CD14-positive monocyte (primary cell): ENCODE data around the gene PKD2L1. TPM values are rescaled to one million over a fixed set of nuclear protein-coding genes. Genes with fewer than 3 reads are reported as not detected.
A peak's percentile ranks its signal among the peaks of the same experiment; 100 is the strongest.

Experiments used
- DNase-seq, 3 donors: peaks; one replicate each; pipeline ENCODE4 v3.0.0-alpha.2; 2011 to 2022
- H2AFZ ChIP-seq: 2 replicates; pipeline ENCODE4 v1.6.0; 2012; ENCODE audit warnings: mild to moderate bottlenecking, low read depth, low read length, inconsistent platforms; ENCODE audit not compliant: insufficient read depth, poor library complexity, severe bottlenecking
- H3K27ac ChIP-seq, 2 donors: 1 replicate in 1 of 2; 2 replicates in 1 of 2; pipeline ENCODE4 v1.5.1; 2012 to 2013; ENCODE audit warnings: low read length in 2 of 2, control low read depth in 1 of 2, inconsistent platforms in 1 of 2, low read depth in 1 of 2, mild to moderate bottlenecking in 1 of 2
- H3K27me3 ChIP-seq, 2 donors: one replicate each; pipeline versions ENCODE4 v1.6.0 to v1.6.1; 2011 to 2013; ENCODE audit warnings: low read length in 2 of 2; ENCODE audit not compliant: control insufficient read depth in 2 of 2, insufficient read depth in 2 of 2
- H3K36me3 ChIP-seq, 2 donors: replicated peaks in 1 of 2; 1 replicate in 1 of 2; 2 replicates in 1 of 2; pipeline versions ENCODE4 v1.5.1 to v1.6.1; 2012 to 2013; ENCODE audit warnings: low read length in 2 of 2, control low read depth in 1 of 2, inconsistent platforms in 1 of 2, mild to moderate bottlenecking in 1 of 2; ENCODE audit not compliant: insufficient read depth in 2 of 2, control insufficient read depth in 1 of 2
- H3K4me1 ChIP-seq, 2 donors: 1 replicate in 1 of 2; 2 replicates in 1 of 2; pipeline versions ENCODE4 v1.5.1 to v1.6.1; 2012 to 2013; ENCODE audit warnings: low read length in 2 of 2, control low read depth in 1 of 2, inconsistent platforms in 1 of 2, mild to moderate bottlenecking in 1 of 2, moderate library complexity in 1 of 2; ENCODE audit not compliant: insufficient read depth in 2 of 2, control insufficient read depth in 1 of 2
- H3K4me2 ChIP-seq: replicated peaks from 2 replicates; pipeline ENCODE3; 2012; ENCODE audit warnings: low read length, moderate library complexity, mild to moderate bottlenecking; ENCODE audit not compliant: poor library complexity, severe bottlenecking; ENCODE audit errors: extremely low read depth
- H3K4me3 ChIP-seq, 3 experiments: fragments of 200-600 bp in 1 of 3; sonication (generic) in 1 of 3; replicated peaks in 1 of 3; 1 replicate in 2 of 3; 2 replicates in 1 of 3; pipeline ENCODE4 v1.5.1; 2011 to 2013; ENCODE audit warnings: low read length in 3 of 3, mild to moderate bottlenecking in 3 of 3, control low read depth in 2 of 3, low read depth in 2 of 3, inconsistent platforms in 1 of 3, moderate library complexity in 1 of 3
- H3K79me2 ChIP-seq: 2 replicates; pipeline ENCODE4 v1.6.0; 2012; ENCODE audit warnings: mild to moderate bottlenecking, control low read depth, inconsistent platforms, low read length, moderate library complexity; ENCODE audit not compliant: insufficient read depth
- H3K9ac ChIP-seq: 2 replicates; pipeline ENCODE4 v1.6.0; 2017; ENCODE audit warnings: low read length, mild to moderate bottlenecking; ENCODE audit not compliant: insufficient read depth, poor library complexity, severe bottlenecking
- H3K9me3 ChIP-seq, 2 donors: replicated peaks in 1 of 2; 1 replicate in 1 of 2; 2 replicates in 1 of 2; pipeline versions ENCODE4 v1.5.1 to v1.6.1; 2012 to 2013; ENCODE audit warnings: low read length in 2 of 2, control low read depth in 1 of 2; ENCODE audit not compliant: control insufficient read depth in 1 of 2, insufficient read depth in 1 of 2
- H4K20me1 ChIP-seq: 2 replicates; pipeline ENCODE4 v1.6.0; 2012; ENCODE audit warnings: mild to moderate bottlenecking, low read length, control low read depth, moderate library complexity; ENCODE audit not compliant: insufficient read depth
- H3K27ac Mint-ChIP-seq, 7 donors: one replicate each; pipeline ENCODE4 v1.8.0; 2020; ENCODE audit warnings: mild to moderate bottlenecking in 7 of 7, mixed read lengths in 7 of 7, moderate library complexity in 6 of 7, inconsistent platforms in 2 of 7
- H3K27me3 Mint-ChIP-seq, 3 donors: one replicate each; pipeline ENCODE4 v1.8.0; 2021 to 2022; ENCODE audit warnings: low read depth in 3 of 3, mild to moderate bottlenecking in 3 of 3, mixed read lengths in 3 of 3, moderate library complexity in 3 of 3, inconsistent platforms in 1 of 3
- H3K36me3 Mint-ChIP-seq, 2 donors: one replicate each; pipeline ENCODE4 v1.8.0; 2020; ENCODE audit warnings: mixed read lengths in 2 of 2, inconsistent platforms in 1 of 2, mild to moderate bottlenecking in 1 of 2
- H3K4me1 Mint-ChIP-seq: one replicate; pipeline ENCODE4 v1.8.0; 2020; ENCODE audit warnings: mild to moderate bottlenecking, mixed read lengths
- H3K4me3 Mint-ChIP-seq, 2 donors: one replicate each; pipeline ENCODE4 v1.8.0; 2020; ENCODE audit warnings: mild to moderate bottlenecking in 2 of 2, mixed read lengths in 2 of 2, moderate library complexity in 1 of 2
- H3K9me3 Mint-ChIP-seq, 7 donors: one replicate each; pipeline ENCODE4 v1.8.0; 2020 to 2022; ENCODE audit warnings: mixed read lengths in 7 of 7, mild to moderate bottlenecking in 6 of 7, moderate library complexity in 6 of 7, inconsistent platforms in 2 of 7
- CTCF ChIP-seq: fragments of 200-600 bp; IDR thresholded peaks from one replicate; pipeline ENCODE4 v1.8.0; 2022; ENCODE audit warnings: antibody characterized with exemption, mild to moderate bottlenecking
- WGBS: methylation state at CpG from one replicate; pipeline ENCODE4 v1.1.5; 2013; ENCODE audit warnings: missing lambda C conversion rate; ENCODE audit not compliant: insufficient coverage; 5-methylcytosine and 5-hydroxymethylcytosine counted together
- intact Hi-C, 2 donors: fragments of 100-400 bp; cut with micrococcal nuclease; formaldehyde crosslinking; loops; one replicate each; pipeline versions ENCODE4 v1.15.0 to v1.15.1; 2023
- polyA plus RNA-seq, 3 donors: library from polyadenylated mRNA; depleted of rRNA in 1 of 3; unstranded in 2 of 3; stranded (reverse) in 1 of 3; fragments of 300-500 nt in 2 of 3; fragments of >200 nt in 1 of 3; fragmentation: Illumina TruSeq in 2 of 3; gene quantifications; 1 replicate in 2 of 3; 2 replicates in 1 of 3; pipeline ENCODE4 v1.2.3, GENCODE V29; 2012 to 2021

Gene PKD2L1
- polyA plus RNA-seq, 3 donors = 0.15 to 1.5 TPM; not detected in 1

- Mint-ChIP-seq H3K27ac (peak overlapping the region; percentile 76 to 93 (median 85)), H3K27me3 (no peaks in the 10 kb centered on the region), H3K9me3 (peaks cover 0 to 2% (median 0%) of the 10 kb centered on the region in 7 donors), H3K36me3 (peaks cover 43 to 61% of the 10 kb centered on the region in 2 donors), H3K4me3 (peak overlapping the region in 1 of 2 donors; percentile 60), H3K4me1 (peaks cover 45% of the 10 kb centered on the region)
- Histone ChIP-seq H3K27ac (peak overlapping the region; percentile 58 to 77), H3K4me3 (peak overlapping the region in 1 of 3 experiments; percentile 36), H4K20me1 (no peaks in the 10 kb centered on the region), H3K79me2 (peaks cover 18% of the 10 kb centered on the region), H3K9me3 (no peaks in the 10 kb centered on the region), H3K36me3 (peaks cover 32 to 38% of the 10 kb centered on the region in 2 donors), H3K9ac (no peak overlapping the region), H3K27me3 (no peaks in the 10 kb centered on the region), H3K4me2 (peak overlapping the region; percentile 52), H2AFZ (no peak overlapping the region), H3K4me1 (peaks cover 49 to 53% of the 10 kb centered on the region in 2 donors)
- WGBS = 100% methylated on average over 1 of the region's 3 CpGs
- no peak for TF ChIP-seq CTCF
- peak in 1 of 3 donors; percentile 33 for DNase-seq
- intact Hi-C loops = no loop called here
These were observed 75.8 kb downstream of the PKD2L1 start for GRCh38 chr10:100254191-100254590.

- intact Hi-C loops = no loop called here
- no peaks in the 10 kb centered on the region for H4K20me1 ChIP-seq
These were observed 77.0 kb downstream of the PKD2L1 start for GRCh38 chr10:100253041-100253440.

More at GRCh38 chr10:100253041-100253440, 77.0 kb downstream of the PKD2L1 start:
- H3K27me3 Mint-ChIP-seq = no peaks in the 10 kb centered on the region
- H3K4me3 Mint-ChIP-seq = no peak overlapping the region
- no peak overlapping the region for H3K4me3 ChIP-seq
- H3K4me1 ChIP-seq = peaks cover 49 to 53% of the 10 kb centered on the region in 2 donors
- no peak overlapping the region for H3K4me2 ChIP-seq
- H3K4me1 Mint-ChIP-seq = peaks cover 45% of the 10 kb centered on the region
- peak overlapping the region in 1 of 2 donors; percentile 77 for H3K27ac ChIP-seq
- H3K9me3 ChIP-seq = no peaks in the 10 kb centered on the region
- peaks cover 46 to 62% of the 10 kb centered on the region in 2 donors for H3K36me3 Mint-ChIP-seq
- H2AFZ ChIP-seq = no peak overlapping the region
- peak overlapping the region; percentile 39 to 89 (median 77) for H3K27ac Mint-ChIP-seq
- H3K27me3 ChIP-seq = no peaks in the 10 kb centered on the region
- no peak for TF ChIP-seq CTCF
- no peak for DNase-seq
- 96% methylated on average over 4 of the region's 5 CpGs for WGBS
- peaks cover 42 to 44% of the 10 kb centered on the region in 2 donors for H3K36me3 ChIP-seq
- peaks cover 0 to 2% (median 0%) of the 10 kb centered on the region in 7 donors for H3K9me3 Mint-ChIP-seq
- peaks cover 12% of the 10 kb centered on the region for H3K79me2 ChIP-seq
- no peak overlapping the region for H3K9ac ChIP-seq
